ENCODE measurements around the gene HSPA12B. TPM values are rescaled to one million over a fixed set of nuclear protein-coding genes. Genes with fewer than 3 reads are reported as not detected.

The HSPA12B gene
- total RNA-seq, 1 donor from 2014 or later: 33.7 TPM

DNA sequence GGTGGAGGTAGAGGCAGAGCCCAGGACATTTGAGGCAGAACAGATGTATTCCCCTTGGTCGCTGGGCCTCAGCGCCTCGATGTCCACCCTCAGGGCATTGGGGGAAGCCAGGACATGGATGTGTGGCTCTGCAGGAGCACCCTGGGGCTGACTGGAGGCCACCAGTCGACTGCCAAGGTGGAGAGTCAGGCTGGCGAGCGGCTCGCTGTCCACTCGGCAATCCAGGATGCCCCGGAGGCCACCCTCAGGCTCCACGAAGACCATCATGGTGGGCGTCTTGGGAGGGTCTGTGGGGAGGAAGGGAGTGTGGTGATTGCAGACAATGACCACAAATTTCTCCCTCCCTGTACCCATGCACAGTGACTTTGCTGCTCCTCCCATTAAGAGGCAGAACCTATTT is 42.5 kb upstream of the HSPA12B start:
- no peak overlapping the region for H3K27ac ChIP-seq
- TF ChIP-seq CTCF (IDR thresholded peaks at IDR 0.05): no peak
- no peaks in the 10 kb centered on the region for H3K4me1 ChIP-seq
- ATAC-seq (no peak), DNase-seq (no peak)
- intact Hi-C loops (cut with DNase I): no loop called here
- H3K36me3 ChIP-seq: no peaks in the 10 kb centered on the region
- peaks cover 4% of the 10 kb centered on the region for H3K27me3 ChIP-seq
- H3K9me3 ChIP-seq: no peaks in the 10 kb centered on the region
- no peak overlapping the region for H3K4me3 ChIP-seq

DNA sequence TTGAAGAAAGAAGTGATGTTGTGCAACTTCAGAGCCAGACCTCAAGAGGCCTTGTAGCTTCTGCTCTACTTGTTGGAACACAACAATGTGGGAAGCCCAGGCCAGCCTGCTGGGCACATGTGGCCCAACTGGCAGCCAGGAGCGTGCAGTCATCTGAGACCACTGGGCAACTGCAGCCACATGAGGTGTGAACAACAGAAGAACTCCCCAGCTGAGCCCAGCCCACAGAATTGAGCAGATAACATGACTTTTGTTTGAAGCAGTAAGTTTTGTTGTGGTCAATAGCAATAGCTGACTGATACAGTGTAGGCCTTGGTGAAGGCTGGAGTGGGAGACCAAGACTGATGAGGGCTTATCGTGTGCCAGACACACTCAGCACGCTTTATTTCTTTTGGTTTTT is 42.1 kb upstream of the HSPA12B start:
- H3K4me3 ChIP-seq: no peak overlapping the region
- H3K27ac ChIP-seq: no peak overlapping the region
- no peak for TF ChIP-seq CTCF (IDR thresholded peaks at IDR 0.05)
- H3K27me3 ChIP-seq: no peaks in the 10 kb centered on the region
- ATAC-seq (no peak), DNase-seq (no peak)
- no peaks in the 10 kb centered on the region for H3K36me3 ChIP-seq
- intact Hi-C loops (cut with DNase I): no loop called here
- H3K4me1 ChIP-seq: no peaks in the 10 kb centered on the region
- no peaks in the 10 kb centered on the region for H3K9me3 ChIP-seq

GRCh38 chr20:3691306-3691705 is 41.2 kb upstream of the HSPA12B start:
- Histone ChIP-seq H3K36me3 (no peaks in the 10 kb centered on the region), H3K9me3 (no peaks in the 10 kb centered on the region), H3K4me1 (no peaks in the 10 kb centered on the region), H3K27me3 (no peaks in the 10 kb centered on the region), H3K4me3 (no peak overlapping the region), H3K27ac (no peak overlapping the region)
- TF ChIP-seq CTCF (IDR thresholded peaks at IDR 0.05): no peak
- intact Hi-C loops (cut with DNase I): no loop called here
- ATAC-seq: no peak
- no peak for DNase-seq

DNA sequence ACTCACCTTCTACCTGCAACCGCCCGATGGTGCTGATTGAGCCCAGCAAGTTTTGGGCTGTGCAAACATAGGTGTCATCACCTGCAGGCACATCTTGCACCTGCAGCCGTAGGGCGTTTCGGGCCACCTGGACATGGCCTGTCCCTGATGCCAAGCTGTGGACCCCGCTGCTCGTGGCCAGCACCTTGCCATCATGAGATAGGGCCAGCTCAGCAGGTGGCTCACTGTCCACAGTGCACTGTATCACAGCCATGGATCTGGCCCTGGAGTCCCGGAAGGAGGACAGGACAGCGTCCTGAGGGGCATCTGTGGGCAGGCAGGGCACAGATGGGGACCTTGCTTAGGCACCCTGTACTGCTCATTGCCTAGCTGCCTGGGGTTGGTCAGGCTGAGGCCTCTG is 40.6 kb upstream of the HSPA12B start:
- no peak for DNase-seq
- Histone ChIP-seq H3K36me3 (no peaks in the 10 kb centered on the region), H3K9me3 (no peaks in the 10 kb centered on the region), H3K27me3 (no peaks in the 10 kb centered on the region), H3K4me1 (no peaks in the 10 kb centered on the region), H3K4me3 (no peak overlapping the region), H3K27ac (no peak overlapping the region)
- ATAC-seq: no peak
- no peak for TF ChIP-seq CTCF (IDR thresholded peaks at IDR 0.05)
- intact Hi-C loops (cut with DNase I): no loop called here

GRCh38 chr20:3692706-3693294 is 39.7 kb upstream of the HSPA12B start:
- H3K27ac ChIP-seq: no peak overlapping the region
- H3K4me1 ChIP-seq: no peaks in the 10 kb centered on the region
- ATAC-seq (no peak), DNase-seq (no peak)
- H3K4me3 ChIP-seq: no peak overlapping the region
- H3K36me3 ChIP-seq: no peaks in the 10 kb centered on the region
- no peak for TF ChIP-seq CTCF (IDR thresholded peaks at IDR 0.05)
- intact Hi-C loops (cut with DNase I): no loop called here
- no peaks in the 10 kb centered on the region for H3K27me3 ChIP-seq
- no peaks in the 10 kb centered on the region for H3K9me3 ChIP-seq

- ATAC-seq: no peak
- Histone ChIP-seq H3K27ac (no peak overlapping the region), H3K9me3 (no peaks in the 10 kb centered on the region), H3K4me1 (no peaks in the 10 kb centered on the region), H3K36me3 (no peaks in the 10 kb centered on the region), H3K27me3 (no peaks in the 10 kb centered on the region), H3K4me3 (no peak overlapping the region)
- intact Hi-C loops (cut with DNase I): no loop called here
- TF ChIP-seq CTCF (IDR thresholded peaks at IDR 0.05): no peak
- DNase-seq: no peak
Measured at GRCh38 chr20:3693376-3693775, 39.1 kb upstream of the HSPA12B start.

Data from upper lobe of right lung (tissue), 1 donor.